SK-N-MC (cell line): ENCODE results near the gene CATSPERZ.

Experiments
- DNase-seq: peaks from one replicate; pipeline ENCODE4 v3.0.0-alpha.2; 2011; ENCODE audit warnings: low read depth, low spot score
- H3K27ac ChIP-seq: fragments of 200-600 bp; sonication (generic); 2 replicates; pipeline ENCODE4 v1.5.1; 2016; ENCODE audit warnings: mixed run types
- H3K36me3 ChIP-seq: fragments of 200-600 bp; sonication (generic); 2 replicates; pipeline ENCODE4 v1.6.1; 2017; ENCODE audit warnings: antibody characterized with exemption, low read length, mixed read lengths; ENCODE audit not compliant: insufficient read depth
- H3K4me3 ChIP-seq: fragments of 200-600 bp; sonication (generic); 2 replicates; pipeline ENCODE4 v1.5.1; 2016
- H3K9ac ChIP-seq: fragments of 200-600 bp; sonication (generic); 2 replicates; pipeline ENCODE4 v1.8.0; 2017; ENCODE audit warnings: mixed run types, mixed read lengths; ENCODE audit not compliant: insufficient read length
- H3K9me3 ChIP-seq: fragments of 200-600 bp; sonication (generic); 2 replicates; pipeline ENCODE4 v1.6.1; 2017; ENCODE audit warnings: low read depth, mild to moderate bottlenecking, antibody characterized with exemption, low read length, moderate library complexity, mixed read lengths
- EZH2 ChIP-seq: fragments of 200-600 bp; sonication (generic); IDR thresholded peaks from one replicate; pipeline ENCODE4 v1.6.1; 2017; ENCODE audit warnings: antibody characterized with exemption
- FOXP2 ChIP-seq: optimal IDR thresholded peaks from 2 replicates; pipeline ENCODE3; 2011; ENCODE audit warnings: mild to moderate bottlenecking, moderate library complexity; ENCODE audit not compliant: insufficient read depth; ENCODE audit errors: extremely low read length, control extremely low read depth
- POLR2AphosphoS5 ChIP-seq: IDR thresholded peaks from 2 replicates; pipeline ENCODE4 v1.6.1; 2012; ENCODE audit warnings: mild to moderate bottlenecking, low read depth, low read length, borderline replicate concordance

Gene CATSPERZ

GRCh38 chr11:64347193-64347867 lies 47.2 kb downstream of the CATSPERZ start:
- no peak for DNase-seq
- Histone ChIP-seq H3K36me3 (no peaks in the 10 kb centered on the region), H3K4me3 (no peak overlapping the region), H3K9ac (no peak overlapping the region), H3K27ac (no peak overlapping the region), H3K9me3 (no peaks in the 10 kb centered on the region)
- no peak for TF ChIP-seq EZH2
- no peak for TF ChIP-seq POLR2AphosphoS5
- no peak for TF ChIP-seq FOXP2

GRCh38 chr11:64348383-64349024 lies 48.3 kb downstream of the CATSPERZ start:
- no peak for TF ChIP-seq POLR2AphosphoS5
- no peak for TF ChIP-seq FOXP2
- H3K36me3 ChIP-seq, result no peaks in the 10 kb centered on the region
- no peak overlapping the region for H3K9ac ChIP-seq
- no peaks in the 10 kb centered on the region for H3K9me3 ChIP-seq
- H3K27ac ChIP-seq, result no peak overlapping the region
- no peak for DNase-seq
- H3K4me3 ChIP-seq, result no peak overlapping the region

GRCh38 chr11:64349025-64349387 lies 48.8 kb downstream of the CATSPERZ start:
- H3K9ac ChIP-seq, result no peak overlapping the region
- H3K9me3 ChIP-seq, result no peaks in the 10 kb centered on the region
- TF ChIP-seq EZH2 (no peak), POLR2AphosphoS5 (no peak), FOXP2 (no peak)
- no peak overlapping the region for H3K4me3 ChIP-seq
- no peak overlapping the region for H3K27ac ChIP-seq
- no peak for DNase-seq
- H3K36me3 ChIP-seq, result no peaks in the 10 kb centered on the region

GRCh38 chr11:64349404-64349803 lies 49.2 kb downstream of the CATSPERZ start:
- Histone ChIP-seq H3K36me3 (no peaks in the 10 kb centered on the region), H3K9me3 (no peaks in the 10 kb centered on the region), H3K9ac (no peak overlapping the region), H3K27ac (no peak overlapping the region), H3K4me3 (no peak overlapping the region)
- no peak for DNase-seq
- TF ChIP-seq POLR2AphosphoS5 (no peak), EZH2 (no peak), FOXP2 (no peak)

- TF ChIP-seq POLR2AphosphoS5, result no peak
- no peak for TF ChIP-seq EZH2
- TF ChIP-seq FOXP2, result no peak
- Histone ChIP-seq H3K9me3 (no peaks in the 10 kb centered on the region), H3K4me3 (no peak overlapping the region), H3K36me3 (no peaks in the 10 kb centered on the region), H3K27ac (no peak overlapping the region), H3K9ac (no peak overlapping the region)
- DNase-seq, result no peak
Measured at GRCh38 chr11:64351136-64351631, 51.0 kb downstream of the CATSPERZ start.

GRCh38 chr11:64352099-64352994 lies 52.2 kb downstream of the CATSPERZ start:
- Histone ChIP-seq H3K9ac (no peak overlapping the region), H3K36me3 (no peaks in the 10 kb centered on the region), H3K9me3 (no peaks in the 10 kb centered on the region), H3K27ac (no peak overlapping the region), H3K4me3 (no peak overlapping the region)
- no peak for TF ChIP-seq FOXP2
- no peak for TF ChIP-seq POLR2AphosphoS5
- no peak for TF ChIP-seq EZH2
- no peak for DNase-seq

GRCh38 chr11:64352995-64353714 lies 53.0 kb downstream of the CATSPERZ start:
- TF ChIP-seq FOXP2, result no peak
- TF ChIP-seq EZH2, result no peak
- no peak for TF ChIP-seq POLR2AphosphoS5
- Histone ChIP-seq H3K27ac (no peak overlapping the region), H3K9me3 (no peaks in the 10 kb centered on the region), H3K4me3 (no peak overlapping the region), H3K9ac (no peak overlapping the region), H3K36me3 (no peaks in the 10 kb centered on the region)
- DNase-seq, result no peak
